ENCODE measurements around the gene LEMD2. TPM values are rescaled to one million over a fixed set of nuclear protein-coding genes. Genes with fewer than 3 reads are reported as not detected.

Gene LEMD2
- total and polyA plus RNA-seq, 5 donors from 2014 or later = 25.7 to 102 (median 32.1) TPM

DNA sequence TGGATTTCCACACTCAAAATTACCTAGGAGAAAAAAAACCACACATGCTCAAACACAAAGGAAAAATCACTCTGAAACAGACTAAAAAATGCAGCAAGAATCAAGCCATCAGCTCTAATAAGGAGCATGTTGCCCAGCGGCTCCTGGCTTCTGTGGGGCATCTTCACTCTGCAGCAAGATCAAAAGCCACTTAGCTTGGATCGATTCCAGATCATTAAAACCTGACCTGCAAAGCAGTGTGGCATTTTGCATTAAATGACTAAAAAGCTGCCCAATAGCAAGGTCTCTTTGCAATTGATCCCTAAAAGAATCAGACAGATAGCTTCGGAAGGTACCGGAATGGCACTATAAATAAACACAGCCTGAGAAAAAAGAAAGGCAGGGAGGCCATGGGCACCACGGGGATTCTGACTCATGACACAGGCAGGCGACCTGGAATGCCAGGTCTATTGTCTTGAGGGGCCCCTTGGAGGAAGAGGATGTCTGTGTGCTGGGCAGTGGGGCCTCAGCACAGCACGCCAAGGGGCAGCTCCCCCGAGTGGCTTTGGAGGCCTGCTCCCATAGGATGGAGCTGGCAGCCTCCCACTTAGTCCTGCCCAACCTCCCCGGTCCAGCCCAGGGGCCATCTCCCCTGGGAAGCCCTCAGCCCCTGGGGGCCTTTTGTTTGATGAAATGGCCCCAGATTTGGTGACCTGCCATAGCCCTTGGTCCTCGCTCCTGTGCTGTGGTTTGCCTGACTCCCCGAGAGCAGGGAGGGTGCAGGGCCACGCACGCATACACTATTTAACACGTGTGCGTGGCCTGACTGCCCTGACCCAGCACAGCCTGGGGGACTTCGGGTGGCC, 7.6 kb downstream of the LEMD2 start:
- Mint-ChIP-seq H3K27ac (peak overlapping the region in 1 of 3 donors; percentile 76), H3K4me3 (no peak overlapping the region), H3K36me3 (peaks cover 55% of the 10 kb centered on the region), H3K27me3 (no peaks in the 10 kb centered on the region), H3K9me3 (peaks cover 0 to 1% (median 0%) of the 10 kb centered on the region in 7 donors), H3K4me1 (peaks cover 14 to 39% (median 29%) of the 10 kb centered on the region in 4 donors)
- H3K4me3 ChIP-seq (ENCODE audit: low read depth, low read length) = no peak overlapping the region
- no peak for DNase-seq
- peaks cover 14% of the 10 kb centered on the region for H3K4me1 ChIP-seq (ENCODE audit: control insufficient read depth, insufficient read depth, low read length, poor library complexity, severe bottlenecking)
- no peaks in the 10 kb centered on the region for H3K9me3 ChIP-seq (ENCODE audit: control insufficient read depth in 2 of 2, low read length in 2 of 2)
- peaks cover 96% of the 10 kb centered on the region for H3K36me3 ChIP-seq (ENCODE audit: control insufficient read depth, insufficient read depth, low read length)
- no peaks in the 10 kb centered on the region for H3K27me3 ChIP-seq (ENCODE audit: control insufficient read depth, insufficient read depth, low read length)
- H3K27ac ChIP-seq (ENCODE audit: insufficient read depth, low read length, poor library complexity, severe bottlenecking) = no peak overlapping the region
- ATAC-seq (ENCODE audit: low read depth in 2 of 2) = no peak

DNA sequence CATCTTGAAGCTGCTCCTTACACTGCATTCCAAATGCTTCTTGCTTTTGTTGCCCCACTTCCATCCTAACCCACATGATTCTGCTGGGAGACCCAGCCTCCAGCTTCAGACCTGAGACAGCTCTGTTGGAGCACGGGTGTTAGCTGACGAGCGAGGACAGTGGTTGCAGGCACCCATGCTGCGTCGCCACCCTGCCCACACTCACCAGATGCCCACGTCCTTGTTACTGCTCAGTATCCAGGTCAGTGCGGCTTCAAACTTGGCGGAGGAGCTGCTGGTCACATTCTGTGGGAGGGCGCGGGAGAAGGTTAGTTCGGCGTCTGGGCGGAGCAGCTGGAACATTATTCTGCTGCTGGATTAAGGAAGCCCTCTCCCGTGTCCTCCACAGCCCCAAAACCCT, 9.0 kb downstream of the LEMD2 start:
- no peaks in the 10 kb centered on the region for H3K9me3 ChIP-seq (ENCODE audit: control insufficient read depth in 2 of 2, low read length in 2 of 2)
- peaks cover 97% of the 10 kb centered on the region for H3K36me3 ChIP-seq (ENCODE audit: control insufficient read depth, insufficient read depth, low read length)
- H3K4me3 ChIP-seq (ENCODE audit: low read depth, low read length) = no peak overlapping the region
- ATAC-seq (ENCODE audit: low read depth in 2 of 2) (no peak), DNase-seq (no peak)
- Mint-ChIP-seq H3K4me3 (no peak overlapping the region), H3K4me1 (peaks cover 5 to 24% (median 16%) of the 10 kb centered on the region in 4 donors), H3K9me3 (peaks cover 0 to 1% (median 0%) of the 10 kb centered on the region in 7 donors), H3K36me3 (peaks cover 54% of the 10 kb centered on the region), H3K27me3 (no peaks in the 10 kb centered on the region), H3K27ac (no peak overlapping the region)
- no peaks in the 10 kb centered on the region for H3K27me3 ChIP-seq (ENCODE audit: control insufficient read depth, insufficient read depth, low read length)
- no peak overlapping the region for H3K27ac ChIP-seq (ENCODE audit: insufficient read depth, low read length, poor library complexity, severe bottlenecking)
- H3K4me1 ChIP-seq (ENCODE audit: control insufficient read depth, insufficient read depth, low read length, poor library complexity, severe bottlenecking) = no peaks in the 10 kb centered on the region

DNA sequence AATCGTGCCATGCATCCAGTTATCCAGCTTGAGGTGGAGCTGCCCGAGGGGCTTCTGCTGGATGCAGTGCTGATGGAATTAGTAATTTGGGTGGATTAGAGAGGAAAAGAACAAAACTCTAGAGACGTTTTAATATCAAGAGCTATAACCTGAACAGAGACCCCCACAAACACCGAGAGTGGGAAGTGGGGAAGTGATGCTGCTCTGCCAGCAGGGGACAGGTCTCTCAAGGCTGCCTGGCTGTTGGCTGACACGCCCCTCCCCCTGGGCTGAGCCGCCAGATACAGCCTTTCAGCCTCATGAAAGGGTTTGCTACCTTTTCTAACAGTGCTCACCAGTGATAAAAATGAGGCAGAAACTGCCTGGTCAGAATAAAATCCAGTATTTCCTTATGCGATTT, 9.6 kb downstream of the LEMD2 start:
- Mint-ChIP-seq H3K4me1 (peaks cover 5 to 18% (median 11%) of the 10 kb centered on the region in 4 donors), H3K9me3 (peaks cover 0 to 1% (median 0%) of the 10 kb centered on the region in 7 donors), H3K27me3 (no peaks in the 10 kb centered on the region), H3K36me3 (peaks cover 59% of the 10 kb centered on the region), H3K27ac (no peak overlapping the region), H3K4me3 (no peak overlapping the region)
- peaks cover 96% of the 10 kb centered on the region for H3K36me3 ChIP-seq (ENCODE audit: control insufficient read depth, insufficient read depth, low read length)
- no peaks in the 10 kb centered on the region for H3K27me3 ChIP-seq (ENCODE audit: control insufficient read depth, insufficient read depth, low read length)
- no peak overlapping the region for H3K4me3 ChIP-seq (ENCODE audit: low read depth, low read length)
- ATAC-seq (ENCODE audit: low read depth in 2 of 2) = no peak
- no peaks in the 10 kb centered on the region for H3K9me3 ChIP-seq (ENCODE audit: control insufficient read depth in 2 of 2, low read length in 2 of 2)
- no peaks in the 10 kb centered on the region for H3K4me1 ChIP-seq (ENCODE audit: control insufficient read depth, insufficient read depth, low read length, poor library complexity, severe bottlenecking)
- no peak for DNase-seq
- H3K27ac ChIP-seq (ENCODE audit: insufficient read depth, low read length, poor library complexity, severe bottlenecking) = no peak overlapping the region

DNA sequence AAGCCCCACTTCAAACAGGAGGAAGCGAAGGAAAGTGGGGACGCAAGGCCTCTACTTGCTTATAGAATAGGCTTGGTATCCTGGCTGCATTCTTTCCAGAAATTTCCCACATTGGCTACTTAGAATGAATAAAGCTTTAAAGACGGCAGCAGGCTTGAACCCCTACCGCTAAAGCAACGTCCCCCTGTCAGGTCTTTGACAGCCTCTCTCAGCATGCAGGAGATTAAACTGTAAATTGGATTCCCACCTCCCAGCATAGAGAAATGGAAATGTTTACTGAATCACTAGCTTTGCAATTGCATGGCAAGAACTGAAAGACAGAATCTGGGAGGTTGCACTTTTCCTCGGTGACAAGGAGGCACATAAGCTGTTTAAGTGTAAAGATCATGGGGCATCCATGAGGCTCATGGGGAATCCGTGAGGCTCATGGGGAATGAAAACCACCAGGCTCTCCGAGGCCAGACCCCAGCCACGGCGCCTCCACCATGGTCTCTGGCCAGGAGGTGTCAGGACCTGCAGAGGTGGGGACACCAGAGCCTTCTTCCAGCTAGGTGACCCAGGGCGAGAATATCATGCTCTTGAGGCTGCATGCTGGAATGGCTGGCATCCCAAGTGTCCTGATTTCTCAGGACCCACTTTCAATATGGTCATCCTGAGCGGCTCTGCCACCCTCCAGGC, 10.3 kb downstream of the LEMD2 start:
- ATAC-seq (ENCODE audit: low read depth in 2 of 2) = no peak

DNA sequence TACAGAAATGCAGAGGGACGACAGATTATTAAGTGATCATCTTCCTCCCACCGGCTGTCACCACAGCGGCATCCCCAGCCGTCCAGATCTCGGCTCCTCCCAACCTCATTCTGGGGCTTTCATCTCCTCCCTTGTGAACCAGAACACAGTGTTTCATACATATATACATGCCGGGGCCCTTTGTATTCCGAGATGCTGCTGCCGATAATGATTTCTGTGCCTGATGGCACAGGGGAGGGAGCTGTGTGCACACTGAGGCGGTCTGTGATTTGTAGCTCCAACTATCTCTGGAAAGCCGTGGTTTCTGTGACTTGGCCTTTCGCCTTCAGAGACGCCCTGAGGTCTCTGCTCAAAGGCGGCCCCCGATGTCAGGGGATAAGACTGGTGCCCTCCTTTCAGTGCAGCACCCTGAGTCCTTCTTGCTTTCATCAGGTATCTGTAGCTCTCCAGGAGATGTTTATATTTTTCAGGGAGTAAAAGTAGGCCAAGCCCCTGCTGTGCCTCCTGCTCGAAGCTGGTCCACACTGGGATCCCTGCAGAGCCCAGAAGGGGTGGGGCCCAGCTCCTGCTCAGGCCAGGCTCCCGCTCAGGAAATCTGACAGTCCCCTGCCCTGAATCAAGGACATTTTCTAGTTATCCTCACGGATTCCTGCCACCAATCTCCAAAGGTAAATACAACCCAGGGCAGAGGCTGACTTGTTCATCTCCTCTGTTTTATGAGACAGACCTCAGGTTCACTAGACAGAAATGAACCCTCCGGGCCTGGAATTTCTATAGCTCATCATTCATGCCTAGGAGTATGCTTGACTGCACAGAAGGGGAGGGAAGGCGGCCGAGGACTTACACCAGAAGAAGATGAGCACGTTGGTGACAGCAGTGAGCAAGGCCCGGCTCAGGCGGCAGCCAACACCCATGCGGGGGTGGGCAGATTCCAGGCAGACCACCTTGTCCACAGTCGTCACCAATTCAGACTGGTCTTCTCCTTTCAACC, 11.2 kb downstream of the LEMD2 start:
- Mint-ChIP-seq H3K27ac (no peak overlapping the region), H3K9me3 (peaks cover 0 to 1% (median 0%) of the 10 kb centered on the region in 7 donors), H3K27me3 (no peaks in the 10 kb centered on the region), H3K4me1 (peaks cover 5 to 9% (median 6%) of the 10 kb centered on the region in 4 donors), H3K4me3 (no peak overlapping the region), H3K36me3 (peaks cover 50% of the 10 kb centered on the region)
- DNase-seq = no peak
- Histone ChIP-seq H3K27ac (ENCODE audit: insufficient read depth, low read length, poor library complexity, severe bottlenecking) (no peak overlapping the region), H3K36me3 (ENCODE audit: control insufficient read depth, insufficient read depth, low read length) (peaks cover 87% of the 10 kb centered on the region), H3K4me1 (ENCODE audit: control insufficient read depth, insufficient read depth, low read length, poor library complexity, severe bottlenecking) (no peaks in the 10 kb centered on the region), H3K27me3 (ENCODE audit: control insufficient read depth, insufficient read depth, low read length) (no peaks in the 10 kb centered on the region), H3K4me3 (ENCODE audit: low read depth, low read length) (no peak overlapping the region), H3K9me3 (ENCODE audit: control insufficient read depth in 2 of 2, low read length in 2 of 2) (no peaks in the 10 kb centered on the region)
- ATAC-seq (ENCODE audit: low read depth in 2 of 2) = no peak

More for the DNA sequence above, 10.3 kb downstream of the LEMD2 start:
- H3K36me3 Mint-ChIP-seq = peaks cover 52% of the 10 kb centered on the region
- H3K4me1 Mint-ChIP-seq = peaks cover 4 to 11% (median 5%) of the 10 kb centered on the region in 4 donors
- DNase-seq = no peak
- H3K4me1 ChIP-seq (ENCODE audit: control insufficient read depth, insufficient read depth, low read length, poor library complexity, severe bottlenecking) = no peaks in the 10 kb centered on the region
- no peaks in the 10 kb centered on the region for H3K27me3 ChIP-seq (ENCODE audit: control insufficient read depth, insufficient read depth, low read length)
- no peaks in the 10 kb centered on the region for H3K27me3 Mint-ChIP-seq
- H3K9me3 Mint-ChIP-seq = peaks cover 0 to 1% (median 0%) of the 10 kb centered on the region in 7 donors
- no peaks in the 10 kb centered on the region for H3K9me3 ChIP-seq (ENCODE audit: control insufficient read depth in 2 of 2, low read length in 2 of 2)
- H3K27ac Mint-ChIP-seq = no peak overlapping the region
- no peak overlapping the region for H3K4me3 ChIP-seq (ENCODE audit: low read depth, low read length)
- H3K4me3 Mint-ChIP-seq = no peak overlapping the region
- H3K36me3 ChIP-seq (ENCODE audit: control insufficient read depth, insufficient read depth, low read length) = peaks cover 94% of the 10 kb centered on the region
- no peak overlapping the region for H3K27ac ChIP-seq (ENCODE audit: insufficient read depth, low read length, poor library complexity, severe bottlenecking)

DNA sequence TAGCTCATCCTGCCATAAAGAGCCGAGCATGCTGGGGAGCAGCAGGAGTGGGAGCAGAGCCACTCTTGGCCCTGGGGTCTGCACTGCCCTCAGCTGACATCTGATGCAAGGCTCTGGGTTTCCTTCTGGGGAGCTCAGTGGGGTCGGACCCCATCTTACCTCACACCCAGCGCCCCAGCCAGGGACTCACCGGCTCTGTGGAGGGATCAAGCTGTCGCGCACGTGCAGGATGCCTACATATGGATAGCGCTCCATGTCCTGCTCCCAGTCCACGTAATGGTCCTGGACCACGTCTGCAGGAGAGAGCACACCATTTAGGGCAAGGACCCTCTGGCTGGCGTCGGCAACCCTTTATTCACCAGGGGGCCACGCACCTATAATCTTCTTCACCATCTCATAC, 12.2 kb downstream of the LEMD2 start:
- Mint-ChIP-seq H3K27ac (no peak overlapping the region), H3K9me3 (no peaks in the 10 kb centered on the region), H3K4me1 (peaks cover 5 to 17% (median 8%) of the 10 kb centered on the region in 4 donors), H3K27me3 (no peaks in the 10 kb centered on the region), H3K4me3 (no peak overlapping the region), H3K36me3 (peaks cover 48% of the 10 kb centered on the region)
- Histone ChIP-seq H3K9me3 (ENCODE audit: control insufficient read depth in 2 of 2, low read length in 2 of 2) (no peaks in the 10 kb centered on the region), H3K4me1 (ENCODE audit: control insufficient read depth, insufficient read depth, low read length, poor library complexity, severe bottlenecking) (peaks cover 3% of the 10 kb centered on the region), H3K4me3 (ENCODE audit: low read depth, low read length) (no peak overlapping the region), H3K36me3 (ENCODE audit: control insufficient read depth, insufficient read depth, low read length) (peaks cover 85% of the 10 kb centered on the region), H3K27me3 (ENCODE audit: control insufficient read depth, insufficient read depth, low read length) (no peaks in the 10 kb centered on the region), H3K27ac (ENCODE audit: insufficient read depth, low read length, poor library complexity, severe bottlenecking) (no peak overlapping the region)
- no peak for DNase-seq
- no peak for ATAC-seq (ENCODE audit: low read depth in 2 of 2)

DNA sequence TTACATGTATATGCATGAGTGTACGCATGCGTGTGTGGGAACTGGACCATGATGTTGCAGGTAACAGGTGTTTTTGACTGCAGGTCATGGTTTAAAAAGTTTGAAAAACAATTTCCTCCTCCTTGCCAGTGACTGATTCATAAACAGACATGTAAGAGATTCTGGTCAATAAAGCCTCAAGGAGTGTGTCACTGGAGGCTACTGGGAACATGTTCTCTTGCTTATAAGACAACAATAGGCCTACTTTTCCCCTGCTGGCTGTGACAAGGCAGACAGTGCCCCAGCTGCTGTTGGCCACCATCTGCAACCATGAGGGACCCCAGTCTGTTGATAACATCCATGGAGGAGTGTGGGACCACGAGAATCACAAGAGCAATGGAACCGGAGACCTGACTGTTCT, 12.7 kb downstream of the LEMD2 start:
- no peaks in the 10 kb centered on the region for H3K27me3 ChIP-seq (ENCODE audit: control insufficient read depth, insufficient read depth, low read length)
- H3K36me3 ChIP-seq (ENCODE audit: control insufficient read depth, insufficient read depth, low read length) = peaks cover 79% of the 10 kb centered on the region
- H3K27me3 Mint-ChIP-seq = no peaks in the 10 kb centered on the region
- H3K27ac ChIP-seq (ENCODE audit: insufficient read depth, low read length, poor library complexity, severe bottlenecking) = no peak overlapping the region
- H3K9me3 ChIP-seq (ENCODE audit: control insufficient read depth in 2 of 2, low read length in 2 of 2) = no peaks in the 10 kb centered on the region
- H3K4me1 ChIP-seq (ENCODE audit: control insufficient read depth, insufficient read depth, low read length, poor library complexity, severe bottlenecking) = peaks cover 9% of the 10 kb centered on the region
- ATAC-seq (ENCODE audit: low read depth in 2 of 2) (no peak), DNase-seq (no peak)
- no peak overlapping the region for H3K27ac Mint-ChIP-seq
- no peak overlapping the region for H3K4me3 Mint-ChIP-seq
- no peak overlapping the region for H3K4me3 ChIP-seq (ENCODE audit: low read depth, low read length)
- peaks cover 5 to 22% (median 10%) of the 10 kb centered on the region in 4 donors for H3K4me1 Mint-ChIP-seq
- peaks cover 48% of the 10 kb centered on the region for H3K36me3 Mint-ChIP-seq
- H3K9me3 Mint-ChIP-seq = no peaks in the 10 kb centered on the region

Data from CD4-positive, CD25-positive, alpha-beta regulatory T cell (primary cell).